ENCODE data around the gene RASSF3.
"Not testable (repeated sequence)": the region's sequence is repeated elsewhere in the genome, so short reads cannot be mapped to it uniquely, and the experiment has no call there.

RASSF3 gene

DNA sequence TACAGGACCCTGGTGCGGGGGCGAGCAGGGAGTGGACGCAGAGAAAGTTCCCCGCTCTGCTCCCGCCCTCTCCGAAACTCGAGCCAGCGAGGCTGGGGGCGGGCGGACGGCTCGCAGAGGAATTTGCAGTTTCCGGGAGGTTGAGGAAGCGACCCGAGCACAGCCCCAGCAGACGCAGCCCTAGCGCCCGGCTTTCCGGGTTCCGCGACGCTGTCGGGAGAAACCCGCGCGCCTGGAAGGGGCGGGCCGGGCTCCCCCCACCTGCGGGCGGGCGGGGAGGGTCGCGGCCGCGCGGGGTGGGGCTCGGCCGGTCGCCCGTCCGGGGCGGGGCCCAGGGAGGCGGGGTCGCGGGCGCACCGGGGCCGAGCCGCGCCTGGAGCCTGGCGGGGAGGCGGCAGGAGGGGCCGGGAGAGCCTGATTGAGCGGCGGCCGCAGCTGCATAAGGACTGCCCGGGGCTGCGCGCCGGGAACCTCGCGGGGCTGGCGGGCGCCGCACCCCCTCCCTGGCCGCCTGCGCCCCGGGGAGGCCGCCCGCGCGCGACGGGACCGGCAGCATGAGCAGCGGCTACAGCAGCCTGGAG is at the start of gene RASSF3:
RASSF3 (plus strand) TSS at position 417 of the 581 bp plus-strand sequence; CDS start at position 555, 138 bp downstream.
- in situ Hi-C loops (cut with HindIII; ENCODE audit: low sequenced_read_pairs): no loop called here

DNA sequence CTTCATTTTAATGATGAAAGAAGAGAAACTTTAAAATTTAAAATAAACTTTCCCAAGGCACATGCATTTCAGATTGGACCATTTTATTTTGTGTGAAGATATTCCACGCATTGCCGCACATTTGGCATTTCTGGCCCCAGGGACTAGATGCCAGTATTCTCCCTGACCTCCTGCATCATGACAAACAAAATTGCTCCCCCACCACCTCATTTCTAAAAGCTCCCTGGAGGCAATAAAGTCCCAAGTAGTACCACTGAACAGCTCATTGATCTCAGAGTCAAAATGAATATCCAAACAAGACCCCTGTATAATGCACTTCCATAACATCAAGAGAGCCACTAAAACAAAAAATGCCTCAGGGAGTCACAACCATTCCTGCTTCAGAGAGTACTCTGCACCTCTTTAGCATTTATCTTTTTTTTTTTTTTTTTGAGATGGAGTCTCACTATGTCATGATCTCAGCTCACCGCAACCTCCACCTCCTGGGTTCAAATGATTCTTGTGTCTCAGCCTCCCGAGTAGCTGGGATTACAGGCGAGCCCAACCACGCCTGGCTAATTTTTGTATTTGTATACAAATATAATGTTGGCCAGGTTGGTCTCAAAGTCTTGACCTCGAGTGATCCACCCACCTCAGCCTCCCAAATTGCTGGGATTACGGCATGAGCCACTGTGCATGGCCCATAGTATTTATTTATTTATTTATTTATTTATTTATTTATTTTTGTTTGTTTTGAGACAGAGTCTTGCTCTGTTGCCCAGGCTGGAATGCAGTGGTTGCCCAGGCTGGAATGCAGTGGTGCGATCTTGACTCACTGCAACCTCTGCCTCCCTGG is 48.8 kb upstream of the RASSF3 start:
- in situ Hi-C loops (cut with HindIII; ENCODE audit: low sequenced_read_pairs): no loop called here

DNA sequence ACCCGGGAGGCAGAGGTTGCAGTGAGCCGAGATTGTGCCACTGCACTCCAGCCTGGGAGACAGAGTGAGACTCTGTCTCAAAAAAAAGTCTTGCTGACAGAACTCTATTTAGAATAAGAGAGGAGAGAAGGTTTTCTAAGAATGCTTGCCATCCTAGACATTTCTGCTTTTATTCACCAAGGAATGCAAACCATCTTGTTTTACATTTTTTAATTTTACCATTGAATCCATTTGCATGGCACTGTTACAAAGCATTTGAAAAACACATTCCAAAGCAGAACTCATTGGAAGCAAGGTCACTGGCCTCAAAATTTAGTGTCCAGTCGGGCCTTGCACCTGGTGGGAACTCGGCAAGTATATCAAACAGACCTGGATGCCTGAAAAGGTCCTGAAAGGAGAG is 44.2 kb upstream of the RASSF3 start:
- in situ Hi-C loops (cut with HindIII; ENCODE audit: low sequenced_read_pairs): no loop called here

- in situ Hi-C loops (cut with HindIII; ENCODE audit: low sequenced_read_pairs): no loop called here
These were observed 43.3 kb upstream of the RASSF3 start for GRCh38 chr12:64566831-64567517.

DNA sequence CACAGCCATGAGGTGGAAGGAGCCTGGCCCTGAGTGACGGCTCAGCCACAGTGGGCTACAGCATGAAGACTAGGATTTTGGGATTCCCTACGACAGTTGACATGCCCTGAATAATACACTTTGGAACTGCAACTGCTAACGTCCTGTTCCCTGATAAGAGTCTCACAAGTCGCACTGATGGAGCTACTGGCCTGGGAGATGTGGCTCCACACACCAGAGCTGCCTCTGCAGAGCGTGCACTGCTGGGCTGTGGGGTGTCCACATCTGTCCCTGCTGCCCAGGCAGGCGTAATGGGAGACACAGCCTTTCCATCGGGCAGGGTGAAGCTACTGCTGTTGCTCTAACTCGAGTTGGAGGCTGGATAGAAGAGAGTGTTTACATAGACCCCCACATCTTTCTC is 42.7 kb upstream of the RASSF3 start:
- in situ Hi-C loops (cut with HindIII; ENCODE audit: low sequenced_read_pairs): no loop called here

DNA sequence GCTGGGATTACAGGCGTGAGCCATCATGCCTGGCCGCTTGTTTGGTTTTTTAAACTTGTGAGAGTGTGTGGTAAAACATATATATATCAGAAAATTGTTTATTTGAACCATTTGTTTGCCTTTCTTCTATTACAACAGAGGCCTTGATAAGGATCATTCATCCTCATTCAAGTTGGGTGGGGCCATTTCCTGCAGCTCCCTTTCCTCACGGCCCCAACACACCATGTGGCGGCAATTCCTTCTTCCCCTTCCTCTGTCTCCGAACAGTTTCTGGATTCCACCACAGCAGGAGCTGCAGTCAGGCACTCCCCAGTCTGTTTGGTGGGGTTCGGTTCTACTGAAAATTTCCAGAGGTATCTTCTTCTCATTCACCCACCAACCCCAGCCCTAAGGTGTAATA is 42.0 kb upstream of the RASSF3 start:
- in situ Hi-C loops (cut with HindIII; ENCODE audit: low sequenced_read_pairs): no loop called here

GRCh38 chr12:64569923-64570691 is 40.2 kb upstream of the RASSF3 start:
- in situ Hi-C loops (cut with HindIII; ENCODE audit: low sequenced_read_pairs): no loop called here

DNA sequence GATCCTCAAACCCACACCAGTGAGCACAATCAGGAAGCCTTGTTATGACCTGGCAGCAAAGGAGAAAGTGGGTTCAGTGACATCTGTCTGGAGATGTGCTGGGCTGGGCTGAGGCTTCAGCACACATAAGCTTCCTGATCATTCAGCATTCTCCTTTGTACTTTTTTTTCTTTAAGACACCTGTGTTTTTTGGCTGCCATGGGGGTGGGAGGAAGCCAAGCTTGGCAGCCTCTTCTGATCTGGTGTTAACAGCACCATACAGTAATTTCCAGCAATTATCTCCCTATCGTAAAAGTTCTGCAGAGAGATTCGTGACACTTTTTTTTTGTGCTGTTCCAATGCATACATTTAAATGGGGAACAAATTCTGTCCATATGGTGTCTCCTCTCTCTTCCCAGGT is 38.9 kb upstream of the RASSF3 start:
- in situ Hi-C loops (cut with HindIII; ENCODE audit: low sequenced_read_pairs): no loop called here

GRCh38 chr12:64572241-64572640 is 38.1 kb upstream of the RASSF3 start:
- in situ Hi-C loops (cut with HindIII; ENCODE audit: low sequenced_read_pairs): no loop called here

GRCh38 chr12:64574837-64575236 is 35.5 kb upstream of the RASSF3 start:
- in situ Hi-C loops (cut with HindIII; ENCODE audit: low sequenced_read_pairs): no loop called here

- in situ Hi-C loops (cut with HindIII; ENCODE audit: low sequenced_read_pairs): no loop called here
These were observed 33.2 kb upstream of the RASSF3 start for GRCh38 chr12:64577046-64577445.

- in situ Hi-C loops (cut with HindIII; ENCODE audit: low sequenced_read_pairs): no loop called here
These were observed 31.7 kb upstream of the RASSF3 start for GRCh38 chr12:64578566-64578965.

- in situ Hi-C loops (cut with HindIII; ENCODE audit: low sequenced_read_pairs): no loop called here
These were observed 29.6 kb upstream of the RASSF3 start for GRCh38 chr12:64580681-64581080.

GRCh38 chr12:64582114-64582513 is 28.2 kb upstream of the RASSF3 start:
- in situ Hi-C loops (cut with HindIII; ENCODE audit: low sequenced_read_pairs): no loop called here

- in situ Hi-C loops (cut with HindIII; ENCODE audit: low sequenced_read_pairs): no loop called here
These were observed 27.4 kb upstream of the RASSF3 start for GRCh38 chr12:64582862-64583261.

DNA sequence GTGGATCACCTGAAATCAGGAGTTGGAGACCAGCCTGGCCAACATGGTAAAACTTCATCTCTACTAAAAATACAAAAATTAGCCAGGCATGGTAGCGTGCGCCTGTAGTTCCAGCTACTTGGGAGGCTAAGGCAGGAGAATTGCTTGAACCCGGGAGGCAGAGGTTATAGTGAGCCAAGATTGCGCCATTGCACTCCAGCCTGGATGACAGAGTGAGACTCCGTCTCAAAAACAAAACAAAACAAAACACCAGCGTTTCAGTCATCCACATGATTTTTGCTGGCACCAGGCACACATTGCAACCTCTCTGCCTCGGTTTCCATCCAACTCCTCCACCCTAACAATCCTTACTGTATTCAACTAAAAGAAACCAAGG is 26.9 kb upstream of the RASSF3 start:
- in situ Hi-C loops (cut with HindIII; ENCODE audit: low sequenced_read_pairs): not testable (repeated sequence)

- in situ Hi-C loops (cut with HindIII; ENCODE audit: low sequenced_read_pairs): no loop called here
These were observed 26.4 kb upstream of the RASSF3 start for GRCh38 chr12:64583771-64584421.

DNA sequence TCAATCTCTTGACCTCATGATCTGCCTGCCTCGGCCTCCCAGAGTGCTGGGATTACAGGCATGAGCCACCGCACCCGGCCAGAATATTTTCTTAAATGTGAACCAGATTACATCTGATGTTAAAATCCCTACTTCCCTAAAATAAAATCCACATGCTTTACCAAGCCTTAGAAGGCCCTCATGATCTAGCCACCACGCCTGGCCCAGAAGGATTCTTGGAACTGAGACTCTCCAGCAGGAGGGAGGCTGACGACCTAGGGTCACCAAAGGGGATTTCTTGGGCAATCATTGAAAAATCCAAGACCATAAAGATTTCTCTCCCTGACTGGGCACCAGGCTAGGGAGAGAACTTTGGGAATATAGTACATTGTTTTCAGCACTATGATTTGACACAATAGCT is 25.2 kb upstream of the RASSF3 start:
- in situ Hi-C loops (cut with HindIII; ENCODE audit: low sequenced_read_pairs): no loop called here

- in situ Hi-C loops (cut with HindIII; ENCODE audit: low sequenced_read_pairs): no loop called here
These were observed 22.8 kb upstream of the RASSF3 start for GRCh38 chr12:64587447-64587846.

GRCh38 chr12:64590183-64590582 is 20.1 kb upstream of the RASSF3 start:
- in situ Hi-C loops (cut with HindIII; ENCODE audit: low sequenced_read_pairs): no loop called here
